Measurements from ENCODE around the gene C20orf141. TPM values are rescaled to one million over a fixed set of nuclear protein-coding genes. Genes with fewer than 3 reads are reported as not detected.

The C20orf141 gene
- total and polyA plus RNA-seq, 10 of the 15 experiments (the other 5 are each of a cell fraction or from before 2014, with no cell fraction given), result not detected

DNA sequence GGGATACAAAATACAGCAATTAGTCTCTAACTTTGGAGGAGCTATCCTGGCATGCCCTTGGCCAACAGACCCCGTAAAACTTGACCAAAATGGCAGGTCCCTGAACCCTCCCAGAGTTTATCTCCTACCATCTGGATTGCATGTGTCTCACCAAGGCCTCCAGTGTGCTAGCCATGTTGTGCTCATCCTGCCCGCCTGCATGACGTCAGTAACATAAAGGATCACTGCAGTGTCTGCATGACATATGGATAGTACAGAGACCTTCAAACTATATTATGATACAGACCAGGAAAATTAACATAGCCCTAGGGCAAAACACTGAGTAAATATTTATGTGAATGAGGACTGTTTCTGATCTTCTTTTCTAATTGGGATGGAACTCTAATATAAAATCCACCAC lies 39.6 kb upstream of the C20orf141 start:
- Histone ChIP-seq H3K27me3 (replicated peaks in 1 of 2; ENCODE audit: control insufficient read depth in 2 of 2, insufficient read depth in 2 of 2, low read length in 1 of 2) (no peaks in the 10 kb centered on the region; a peak in 1 of 4 replicates), H3K4me3 (no peak overlapping the region), H3K9ac (ENCODE audit: control insufficient read depth, insufficient read depth, low read length) (no peak overlapping the region), H3K4me2 (ENCODE audit: control insufficient read depth, insufficient read depth) (no peak overlapping the region), H3K36me3 (ENCODE audit: control insufficient read depth in 2 of 2, insufficient read depth in 2 of 2, low read length in 1 of 2) (no peaks in the 10 kb centered on the region), H3K4me1 (ENCODE audit: control insufficient read depth, insufficient read depth, low read length) (peaks cover 13% of the 10 kb centered on the region), H4K20me1 (ENCODE audit: control insufficient read depth, insufficient read depth) (no peaks in the 10 kb centered on the region), H3K79me2 (ENCODE audit: control insufficient read depth, insufficient read depth, low read length) (no peaks in the 10 kb centered on the region), H2AFZ (ENCODE audit: control insufficient read depth, low read depth, low read length) (no peak overlapping the region), H3K27ac (ENCODE audit: control insufficient read depth, insufficient read depth) (no peak overlapping the region), H3K9me3 (replicated peaks; ENCODE audit: control insufficient read depth, insufficient read depth, low read length) (peaks cover 9% of the 10 kb centered on the region)
- no peak for TF ChIP-seq POLR2A (IDR thresholded peaks at IDR 0.05; ENCODE audit: low read depth, low read length)
- TF ChIP-seq, protein P1, sequence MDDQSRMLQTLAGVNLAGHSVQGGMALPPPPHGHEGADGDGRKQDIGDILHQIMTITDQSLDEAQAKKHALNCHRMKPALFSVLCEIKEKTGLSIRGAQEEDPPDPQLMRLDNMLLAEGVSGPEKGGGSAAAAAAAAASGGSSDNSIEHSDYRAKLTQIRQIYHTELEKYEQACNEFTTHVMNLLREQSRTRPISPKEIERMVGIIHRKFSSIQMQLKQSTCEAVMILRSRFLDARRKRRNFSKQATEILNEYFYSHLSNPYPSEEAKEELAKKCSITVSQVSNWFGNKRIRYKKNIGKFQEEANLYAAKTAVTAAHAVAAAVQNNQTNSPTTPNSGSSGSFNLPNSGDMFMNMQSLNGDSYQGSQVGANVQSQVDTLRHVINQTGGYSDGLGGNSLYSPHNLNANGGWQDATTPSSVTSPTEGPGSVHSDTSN (IDR thresholded peaks at IDR 0.05; ENCODE audit: insufficient replicate concordance, low read depth, low read length), result no peak
- no peak for TF ChIP-seq RBBP5 (conservative IDR thresholded peaks at IDR 0.05)
- no peak for TF ChIP-seq REST (IDR thresholded peaks at IDR 0.05; ENCODE audit: low read depth, low read length)
- no peak for TF ChIP-seq SUZ12 (IDR thresholded peaks at IDR 0.05; ENCODE audit: unreplicated experiment)
- no peak for TF ChIP-seq MEF2B (IDR thresholded peaks at IDR 0.05; ENCODE audit: partially characterized antibody, poor library complexity, severe bottlenecking)
- TF ChIP-seq PKNOX1 (IDR thresholded peaks at IDR 0.05), result no peak
- TF ChIP-seq IRF4 (IDR thresholded peaks at IDR 0.05; ENCODE audit: low read depth, low read length), result no peak
- no peak for TF ChIP-seq TAF1 (IDR thresholded peaks at IDR 0.05; ENCODE audit: borderline replicate concordance, low read depth, low read length)
- no peak for TF ChIP-seq WRNIP1 (IDR thresholded peaks at IDR 0.05; ENCODE audit: borderline replicate concordance, low read depth, low read length)
- TF ChIP-seq MTA2 (IDR thresholded peaks at IDR 0.05; ENCODE audit: low read depth), result no peak
- TF ChIP-seq, protein P2, sequence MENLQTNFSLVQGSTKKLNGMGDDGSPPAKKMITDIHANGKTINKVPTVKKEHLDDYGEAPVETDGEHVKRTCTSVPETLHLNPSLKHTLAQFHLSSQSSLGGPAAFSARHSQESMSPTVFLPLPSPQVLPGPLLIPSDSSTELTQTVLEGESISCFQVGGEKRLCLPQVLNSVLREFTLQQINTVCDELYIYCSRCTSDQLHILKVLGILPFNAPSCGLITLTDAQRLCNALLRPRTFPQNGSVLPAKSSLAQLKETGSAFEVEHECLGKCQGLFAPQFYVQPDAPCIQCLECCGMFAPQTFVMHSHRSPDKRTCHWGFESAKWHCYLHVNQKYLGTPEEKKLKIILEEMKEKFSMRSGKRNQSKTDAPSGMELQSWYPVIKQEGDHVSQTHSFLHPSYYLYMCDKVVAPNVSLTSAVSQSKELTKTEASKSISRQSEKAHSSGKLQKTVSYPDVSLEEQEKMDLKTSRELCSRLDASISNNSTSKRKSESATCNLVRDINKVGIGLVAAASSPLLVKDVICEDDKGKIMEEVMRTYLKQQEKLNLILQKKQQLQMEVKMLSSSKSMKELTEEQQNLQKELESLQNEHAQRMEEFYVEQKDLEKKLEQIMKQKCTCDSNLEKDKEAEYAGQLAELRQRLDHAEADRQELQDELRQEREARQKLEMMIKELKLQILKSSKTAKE (IDR thresholded peaks at IDR 0.05; ENCODE audit: low read depth, poor library complexity, severe bottlenecking), result no peak
- no peak for TF ChIP-seq HCFC1 (IDR thresholded peaks at IDR 0.05; ENCODE audit: low read length)
- TF ChIP-seq ZZZ3 (IDR thresholded peaks at IDR 0.05; ENCODE audit: control insufficient read depth, insufficient read length, low read depth), result no peak
- TF ChIP-seq CREM (IDR thresholded peaks at IDR 0.05; ENCODE audit: low read depth), result no peak
- TF ChIP-seq CHD2 (IDR thresholded peaks at IDR 0.05; ENCODE audit: borderline replicate concordance, low read depth, low read length), result no peak
- in situ Hi-C loops (cut with MboI), result no loop called here
- ChIA-PET CTCF (interaction anchor here (0.6 to 0.7 kb wide), 2 partner anchors 16 to 434 kb away, joined by 3 to 4 read pairs; partner anchors contain the start of gene ITPA), SMC1A (ENCODE audit: uncharacterized antibody, unreplicated experiment) (no interaction called here), POLR2A (no interaction called here), RAD21 (ENCODE audit: unreplicated experiment) (no interaction called here)
- FAIRE-seq, result no peak
- no peak for DNase-seq (ENCODE audit: low read depth, low spot score)
- BruUV-seq (replicated peaks), result no TSS peak
- no peak for ATAC-seq
- intact Hi-C loops (cut with micrococcal nuclease; ENCODE audit: unreplicated experiment), result no loop called here
- 72% methylated on average over 3 of the region's 3 CpGs for WGBS (ENCODE audit: insufficient coverage, insufficient replicate concordance, low lambda C conversion rate, missing lambda C conversion rate)
